Tibial artery (tissue), 4 donors: Measurements from ENCODE around the gene KBTBD13.
"Not testable (repeated sequence)": the region's sequence is repeated elsewhere in the genome, so short reads cannot be mapped to it uniquely, and the experiment has no call there.

Experiments
- DNase-seq, 2 donors: peaks; one replicate each; pipeline ENCODE4 v3.0.0-alpha.2; 2019
- H3K27ac ChIP-seq, 2 donors: fragments of 200-600 bp; sonication (generic) in 1 of 2; 1 replicate in 1 of 2; 2 replicates in 1 of 2; pipeline ENCODE4 v1.5.1; 2018 to 2019; ENCODE audit warnings: mild to moderate bottlenecking in 1 of 2
- H3K27me3 ChIP-seq, 2 donors: fragments of 200-600 bp; sonication (generic) in 1 of 2; one replicate each; pipeline versions ENCODE4 v1.5.1 to v1.6.0; 2016 to 2019
- H3K36me3 ChIP-seq, 3 donors: fragments of 200-600 bp; sonication (generic) in 2 of 3; one replicate each; pipeline ENCODE4 v1.5.1; 2016 to 2019; ENCODE audit warnings: mild to moderate bottlenecking in 2 of 3
- H3K4me1 ChIP-seq, 4 donors: fragments of 200-600 bp; sonication (generic) in 2 of 4; 1 replicate in 3 of 4; 2 replicates in 1 of 4; pipeline ENCODE4 v1.5.1; 2016 to 2019
- H3K4me3 ChIP-seq, 2 donors: fragments of 200-600 bp; sonication (generic) in 1 of 2; 1 replicate in 1 of 2; 2 replicates in 1 of 2; pipeline ENCODE4 v1.5.1; 2018 to 2019; ENCODE audit warnings: mild to moderate bottlenecking in 2 of 2
- H3K9me3 ChIP-seq, 3 donors: fragments of 200-600 bp; sonication (generic) in 1 of 3; one replicate each; pipeline ENCODE4 v1.5.1; 2016 to 2019
- CTCF ChIP-seq, 2 experiments: fragments of 200-600 bp in 1 of 2; fragments of 450-650 bp in 1 of 2; IDR thresholded peaks; one replicate each; pipeline ENCODE4 v1.5.1; 2017 to 2019; ENCODE audit warnings: antibody characterized with exemption in 2 of 2, mild to moderate bottlenecking in 1 of 2, moderate library complexity in 1 of 2
- intact Hi-C: fragments of 100-400 bp; cut with DNase I; formaldehyde crosslinking; loops from one replicate; pipeline ENCODE4 v1.15.0; 2023; ENCODE audit warnings: low total_unique reads

The KBTBD13 gene

DNA sequence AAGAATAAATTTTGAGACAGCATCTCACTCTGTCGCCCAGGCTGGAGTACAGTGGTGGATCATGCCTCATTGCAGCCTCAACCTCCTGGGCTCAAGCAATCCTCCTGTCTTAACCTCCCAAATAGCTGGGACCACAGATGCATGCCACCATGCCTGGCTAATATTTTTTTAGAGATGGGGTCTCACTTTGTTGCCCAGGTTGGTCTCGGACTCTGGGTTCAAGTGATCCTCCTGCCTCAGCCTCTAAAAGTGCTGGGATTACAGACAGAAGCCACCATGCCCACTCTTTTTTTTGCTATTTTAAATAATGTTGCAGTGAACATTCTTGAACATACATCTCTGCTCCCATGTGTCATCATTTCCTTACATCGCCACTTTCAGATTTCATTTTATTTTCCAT lies 38.1 kb upstream of the KBTBD13 start:
- no peaks in the 10 kb centered on the region for H3K36me3 ChIP-seq
- peaks cover 0 to 5% (median 2%) of the 10 kb centered on the region in 4 donors for H3K4me1 ChIP-seq
- no peak overlapping the region for H3K27ac ChIP-seq
- no peak for TF ChIP-seq CTCF (IDR thresholded peaks at IDR 0.05)
- intact Hi-C loops: loop anchor here (10.0 kb wide), 1 partner anchor 266 kb away; the partner anchor contains the start of gene RNU5B-1
- H3K4me3 ChIP-seq: no peak overlapping the region
- no peaks in the 10 kb centered on the region for H3K9me3 ChIP-seq
- DNase-seq: no peak
- no peaks in the 10 kb centered on the region for H3K27me3 ChIP-seq

GRCh38 chr15:65038836-65039235 lies 37.7 kb upstream of the KBTBD13 start:
- Histone ChIP-seq H3K27ac (no peak overlapping the region), H3K27me3 (no peaks in the 10 kb centered on the region), H3K9me3 (no peaks in the 10 kb centered on the region), H3K4me3 (no peak overlapping the region), H3K4me1 (peaks cover 0 to 1% (median under 1%) of the 10 kb centered on the region in 4 donors), H3K36me3 (no peaks in the 10 kb centered on the region)
- no peak for DNase-seq
- intact Hi-C loops: loop anchor here (10.0 kb wide), 1 partner anchor 266 kb away; the partner anchor contains the start of gene RNU5B-1
- TF ChIP-seq CTCF (IDR thresholded peaks at IDR 0.05): no peak

- DNase-seq: no peak
Observed at GRCh38 chr15:65040461-65040860, 36.1 kb upstream of the KBTBD13 start.

DNA sequence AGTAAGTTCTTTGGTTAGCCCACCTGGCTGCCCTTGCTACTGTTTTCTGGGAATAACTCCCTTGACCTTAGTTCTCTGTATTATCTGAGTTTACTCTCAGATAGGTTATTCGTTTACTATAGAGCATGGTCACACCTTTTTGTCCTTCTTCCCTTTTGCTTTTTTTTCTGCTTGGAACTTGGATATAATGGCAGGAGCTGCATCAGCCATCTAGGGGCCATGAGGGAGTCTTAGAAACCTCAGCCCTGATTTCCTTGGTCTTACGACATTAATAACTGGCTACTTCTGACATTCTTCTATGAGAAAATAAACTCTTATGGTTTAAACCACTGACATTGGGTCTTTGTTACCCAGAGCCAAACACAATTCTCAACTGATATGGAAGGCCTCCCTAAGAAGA lies 34.8 kb upstream of the KBTBD13 start:
- peaks cover 0 to 11% (median 0%) of the 10 kb centered on the region in 4 donors for H3K4me1 ChIP-seq
- H3K27me3 ChIP-seq: no peaks in the 10 kb centered on the region
- no peak overlapping the region for H3K27ac ChIP-seq
- H3K9me3 ChIP-seq: no peaks in the 10 kb centered on the region
- TF ChIP-seq CTCF (IDR thresholded peaks at IDR 0.05): no peak
- H3K4me3 ChIP-seq: no peak overlapping the region
- no peak for DNase-seq
- peaks cover 5 to 15% (median 6%) of the 10 kb centered on the region in 3 donors for H3K36me3 ChIP-seq
- intact Hi-C loops: no loop called here

More at GRCh38 chr15:65040461-65040860, 36.1 kb upstream of the KBTBD13 start:
- Histone ChIP-seq H3K4me3 (no peak overlapping the region), H3K27me3 (no peaks in the 10 kb centered on the region), H3K9me3 (no peaks in the 10 kb centered on the region), H3K4me1 (peaks cover 0 to 11% (median 0%) of the 10 kb centered on the region in 4 donors), H3K27ac (no peak overlapping the region), H3K36me3 (peaks cover 5% of the 10 kb centered on the region in 3 donors)
- intact Hi-C loops: no loop called here
- no peak for TF ChIP-seq CTCF (IDR thresholded peaks at IDR 0.05)

DNA sequence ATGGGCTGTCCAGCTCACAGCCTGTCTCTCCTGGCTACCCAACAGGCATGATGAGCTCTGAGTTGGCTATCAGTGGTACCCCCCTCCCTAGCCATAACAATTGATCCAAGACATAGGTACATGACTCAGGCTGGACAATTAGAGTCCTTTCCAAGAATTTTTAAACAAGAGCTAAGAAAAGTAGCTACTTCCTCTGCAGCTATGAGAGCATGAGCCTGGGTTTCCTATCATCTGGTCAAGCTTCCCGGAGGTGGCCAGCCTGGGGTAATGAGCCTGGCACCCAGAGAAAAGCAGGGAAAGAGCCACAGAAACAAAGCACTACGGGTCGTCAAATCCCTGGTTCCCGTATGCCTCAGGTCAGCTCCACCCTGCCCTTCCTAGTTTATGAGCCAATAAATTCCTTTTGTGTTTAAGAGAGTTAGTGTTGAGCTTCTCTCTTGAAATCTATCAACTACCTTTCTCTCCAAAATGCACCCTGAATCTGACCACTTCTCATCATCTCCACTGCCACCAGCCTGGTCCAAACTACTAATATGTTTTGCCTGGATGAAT lies 33.7 kb upstream of the KBTBD13 start:
- intact Hi-C loops: no loop called here
- H3K36me3 ChIP-seq: peaks cover 5 to 17% (median 9%) of the 10 kb centered on the region in 3 donors
- H3K27ac ChIP-seq: peak overlapping the region in 1 of 2 donors; percentile 8
- no peak overlapping the region for H3K4me3 ChIP-seq
- H3K4me1 ChIP-seq: peaks cover 0 to 11% (median 0%) of the 10 kb centered on the region in 4 donors
- no peak for DNase-seq
- no peaks in the 10 kb centered on the region for H3K27me3 ChIP-seq
- no peak for TF ChIP-seq CTCF (IDR thresholded peaks at IDR 0.05)
- H3K9me3 ChIP-seq: no peaks in the 10 kb centered on the region

DNA sequence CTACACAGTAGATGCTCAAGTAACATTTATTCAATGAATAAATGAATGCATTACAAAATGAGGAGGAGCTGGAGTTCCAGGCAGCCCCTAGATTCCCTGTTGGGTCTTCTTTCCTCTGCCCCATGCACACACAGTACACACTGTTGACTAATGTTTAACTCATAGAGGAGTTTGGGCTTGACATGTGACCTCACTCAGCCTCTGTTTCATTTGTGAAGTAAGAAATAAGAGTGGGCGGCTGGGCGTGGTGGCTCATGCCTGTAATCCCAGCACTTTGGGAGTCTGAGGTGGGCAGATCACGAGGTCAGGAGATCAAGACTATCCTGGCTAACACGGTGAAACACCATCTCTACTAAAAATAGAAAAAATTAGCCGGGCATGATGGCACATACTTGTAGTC lies 32.3 kb upstream of the KBTBD13 start:
- H3K27me3 ChIP-seq, H3K4me3 ChIP-seq, DNase-seq, H3K9me3 ChIP-seq, intact Hi-C loops: not testable (repeated sequence)
- H3K4me1 ChIP-seq: peaks cover 0 to 25% (median 0%) of the 10 kb centered on the region in 4 donors
- H3K36me3 ChIP-seq: peaks cover 5 to 17% (median 9%) of the 10 kb centered on the region in 3 donors
- peak overlapping the region in 1 of 2 donors; percentile 37 for H3K27ac ChIP-seq
